AG09309 (cell line): ENCODE results near the gene NTM.

Experiments used
- DNase-seq: peaks from one replicate; pipeline ENCODE4 v3.0.0-alpha.2; 2010; ENCODE audit warnings: low read depth
- H3K4me3 ChIP-seq: 2 replicates; pipeline ENCODE4 v1.5.1; 2011; ENCODE audit warnings: mild to moderate bottlenecking, low read depth, low read length, moderate library complexity; ENCODE audit not compliant: control insufficient read depth
- TF ChIP-seq, protein P1 (sequence below): IDR thresholded peaks from 2 replicates; pipeline ENCODE4 v1.5.1; 2011; ENCODE audit warnings: mild to moderate bottlenecking, low read depth, low read length, inconsistent platforms; ENCODE audit not compliant: insufficient read depth, control insufficient read depth; ENCODE audit errors: missing control alignments

Gene NTM

DNA sequence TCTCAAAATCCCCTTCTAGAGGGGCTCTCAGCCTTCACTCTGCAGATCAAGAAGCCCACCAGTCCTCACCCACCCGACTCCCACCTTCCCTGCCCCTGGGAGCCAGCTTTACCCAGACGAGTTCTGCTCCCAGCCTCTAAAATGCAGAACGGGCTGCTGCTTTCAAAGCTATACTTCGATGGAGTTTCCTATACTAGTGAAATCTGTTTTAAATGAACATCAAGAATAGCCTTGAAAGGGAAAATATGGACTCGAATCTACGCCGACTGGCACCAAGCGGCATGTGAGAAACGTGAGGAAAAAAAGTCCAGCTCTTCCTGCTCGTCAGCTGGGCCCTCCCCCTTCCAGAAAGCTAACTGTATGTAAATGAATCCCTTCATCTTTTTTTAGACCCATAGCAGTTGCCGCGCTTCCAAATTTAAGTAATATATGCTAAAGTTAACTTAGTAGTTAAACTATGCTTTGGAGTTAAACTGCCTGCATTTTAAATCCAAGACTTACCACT lies 211.7 kb downstream of the NTM start:
- no peak for DNase-seq
- H3K4me3 ChIP-seq, result no peak overlapping the region
- TF ChIP-seq, protein P1, sequence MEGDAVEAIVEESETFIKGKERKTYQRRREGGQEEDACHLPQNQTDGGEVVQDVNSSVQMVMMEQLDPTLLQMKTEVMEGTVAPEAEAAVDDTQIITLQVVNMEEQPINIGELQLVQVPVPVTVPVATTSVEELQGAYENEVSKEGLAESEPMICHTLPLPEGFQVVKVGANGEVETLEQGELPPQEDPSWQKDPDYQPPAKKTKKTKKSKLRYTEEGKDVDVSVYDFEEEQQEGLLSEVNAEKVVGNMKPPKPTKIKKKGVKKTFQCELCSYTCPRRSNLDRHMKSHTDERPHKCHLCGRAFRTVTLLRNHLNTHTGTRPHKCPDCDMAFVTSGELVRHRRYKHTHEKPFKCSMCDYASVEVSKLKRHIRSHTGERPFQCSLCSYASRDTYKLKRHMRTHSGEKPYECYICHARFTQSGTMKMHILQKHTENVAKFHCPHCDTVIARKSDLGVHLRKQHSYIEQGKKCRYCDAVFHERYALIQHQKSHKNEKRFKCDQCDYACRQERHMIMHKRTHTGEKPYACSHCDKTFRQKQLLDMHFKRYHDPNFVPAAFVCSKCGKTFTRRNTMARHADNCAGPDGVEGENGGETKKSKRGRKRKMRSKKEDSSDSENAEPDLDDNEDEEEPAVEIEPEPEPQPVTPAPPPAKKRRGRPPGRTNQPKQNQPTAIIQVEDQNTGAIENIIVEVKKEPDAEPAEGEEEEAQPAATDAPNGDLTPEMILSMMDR, result no peak

DNA sequence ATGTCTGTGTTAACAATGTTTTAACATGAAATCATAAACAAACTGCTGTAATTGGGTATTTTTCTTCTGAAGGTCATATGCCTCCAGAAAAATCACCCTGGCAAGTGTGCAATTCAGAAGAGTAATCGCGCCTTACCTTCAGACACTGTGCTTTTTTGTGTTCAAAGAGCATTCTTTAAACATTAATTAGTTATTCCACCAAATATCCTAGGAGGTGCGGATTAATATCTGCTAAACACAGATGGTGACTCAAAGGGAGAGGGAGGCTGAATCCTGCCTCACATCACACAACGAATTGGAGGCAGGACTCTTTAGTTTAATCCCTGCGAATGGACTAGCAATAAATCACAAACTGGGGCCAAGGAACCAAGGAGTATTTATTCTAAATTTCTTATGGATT lies 213.0 kb downstream of the NTM start:
- H3K4me3 ChIP-seq, result no peak overlapping the region
- TF ChIP-seq, protein P1, result no peak
- no peak for DNase-seq

DNA sequence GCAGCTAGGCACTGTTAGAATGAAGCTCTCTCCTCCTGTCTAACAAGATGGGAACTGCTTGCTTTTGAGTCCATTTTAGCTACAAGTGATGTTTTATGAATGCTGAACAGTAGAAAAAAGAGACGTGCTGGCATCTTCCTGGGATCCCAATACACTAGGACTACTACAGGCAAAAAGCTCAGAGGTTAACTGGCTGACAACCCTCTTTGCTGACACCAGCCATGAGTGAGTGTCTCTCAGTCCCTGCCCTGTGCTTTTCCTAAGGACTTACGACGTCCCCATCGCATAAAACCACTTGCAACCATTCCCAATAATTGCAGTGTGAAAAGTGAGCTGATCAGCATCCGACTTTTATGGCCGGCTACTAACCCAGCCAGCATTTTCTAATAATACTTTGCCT lies 213.5 kb downstream of the NTM start:
- TF ChIP-seq, protein P1, result no peak
- H3K4me3 ChIP-seq, result no peak overlapping the region

DNA sequence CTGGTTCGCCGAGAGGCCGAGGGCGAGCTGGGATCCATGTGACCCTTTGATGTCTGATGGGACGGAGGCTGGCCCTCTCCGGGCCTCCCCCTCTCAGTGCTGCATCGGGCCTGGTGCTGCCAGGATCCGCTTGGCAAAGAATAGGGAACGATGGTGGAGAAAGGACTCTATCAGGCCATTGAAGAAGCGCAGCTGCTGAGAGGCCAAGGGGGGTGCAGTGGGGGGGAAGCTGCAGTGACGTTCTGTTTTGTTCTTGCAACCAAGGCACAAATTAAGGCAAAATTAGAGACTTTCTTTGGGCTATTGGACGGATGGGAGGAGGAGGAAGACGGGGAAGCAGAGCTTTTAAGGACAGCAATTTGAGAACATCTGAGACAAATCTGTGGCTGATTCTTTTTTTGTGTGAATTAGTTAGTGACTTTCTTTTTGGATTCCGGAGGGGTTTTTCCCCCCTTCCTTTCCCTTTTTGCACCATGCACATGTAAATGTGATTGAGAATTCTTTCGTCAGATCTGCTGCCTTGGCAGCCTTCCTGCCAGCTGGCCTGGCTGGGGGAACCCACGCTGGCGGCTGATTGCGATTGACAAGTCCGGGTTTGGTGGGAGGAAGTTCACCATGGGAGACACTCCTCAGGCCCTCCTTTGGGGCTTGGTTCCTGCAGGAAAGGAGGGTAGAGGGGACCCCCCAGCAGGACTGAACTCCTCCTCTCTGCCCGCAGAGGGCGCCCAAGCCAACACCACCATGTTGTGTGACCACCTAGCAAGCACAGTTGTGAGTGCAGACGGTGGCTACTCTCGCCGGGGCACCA lies 214.6 kb downstream of the NTM start:
- TF ChIP-seq, protein P1, result no peak
- H3K4me3 ChIP-seq, result no peak overlapping the region
- DNase-seq, result no peak

More for the DNA sequence above, 213.5 kb downstream of the NTM start:
- DNase-seq, result no peak

DNA sequence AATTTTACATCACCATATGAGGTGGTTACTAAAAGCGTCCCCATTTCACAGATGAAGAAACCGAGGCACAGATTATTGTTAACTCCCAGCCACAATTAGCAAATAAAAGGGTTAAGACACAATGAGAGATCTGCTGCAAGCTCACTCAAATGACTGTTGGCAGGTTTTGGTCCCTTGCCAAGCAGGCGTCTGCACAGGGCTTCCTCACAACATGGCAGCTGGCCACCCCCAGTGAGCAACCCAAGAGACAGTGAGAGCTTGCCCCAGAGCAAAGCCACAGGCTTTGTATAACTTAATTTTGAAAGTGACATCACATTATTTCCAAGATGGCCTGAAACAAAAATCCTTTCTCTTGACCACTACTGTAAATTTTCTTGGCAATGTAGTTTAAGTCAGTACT lies 217.6 kb downstream of the NTM start:
- no peak overlapping the region for H3K4me3 ChIP-seq
- TF ChIP-seq, protein P1, result no peak
- DNase-seq, result no peak

DNA sequence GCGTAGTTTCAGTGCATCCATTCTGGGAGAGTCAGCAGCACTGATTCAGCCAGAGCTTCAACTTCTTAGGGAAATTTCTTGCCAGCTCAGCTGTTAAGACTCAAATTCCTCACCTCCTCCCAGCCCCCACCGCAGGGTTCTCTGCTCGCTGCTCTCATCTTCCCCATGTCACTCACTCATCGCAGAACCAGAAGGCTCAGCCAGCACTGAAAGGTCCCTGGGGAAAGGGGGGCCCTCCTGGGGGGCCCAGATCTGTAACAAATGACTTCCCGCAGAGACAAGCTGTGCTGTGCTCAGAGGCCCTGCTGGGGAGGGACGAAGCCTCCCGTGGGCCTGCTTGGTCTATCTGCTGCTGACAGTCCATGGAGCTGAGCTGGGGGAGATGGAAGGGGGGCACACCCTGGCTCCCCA lies 220.6 kb downstream of the NTM start:
- H3K4me3 ChIP-seq, result no peak overlapping the region
- DNase-seq, result no peak
- TF ChIP-seq, protein P1, result no peak
